ENCODE data around the gene IVD.
A peak's percentile ranks its signal among the peaks of the same experiment; 100 is the strongest.

IVD gene

GRCh38 chr15:40364251-40364650, 41.3 kb upstream of the IVD start:
- FAIRE-seq = peak; percentile 13
- no peak for DNase-seq (ENCODE audit: insufficient read length, low spot score)
- TF ChIP-seq POLR2AphosphoS5 (IDR thresholded peaks at IDR 0.05; ENCODE audit: low read depth, low read length) = no peak
- no peak for TF ChIP-seq POLR2A (IDR thresholded peaks at IDR 0.05; ENCODE audit: low read depth, low read length)
- no peak for TF ChIP-seq TAF1 (IDR thresholded peaks at IDR 0.05; ENCODE audit: low read depth, low read length)
- TF ChIP-seq PAX5 (IDR thresholded peaks at IDR 0.05; ENCODE audit: insufficient read depth, low read length, severe bottlenecking) = no peak
- TF ChIP-seq SPI1 (IDR thresholded peaks at IDR 0.05; ENCODE audit: low read depth, low read length) = no peak
- TF ChIP-seq POU2F2 (IDR thresholded peaks at IDR 0.05; ENCODE audit: low read depth, low read length) = no peak

GRCh38 chr15:40365016-40365415, 40.6 kb upstream of the IVD start:
- no peak for DNase-seq (ENCODE audit: insufficient read length, low spot score)
- no peak for TF ChIP-seq PAX5 (IDR thresholded peaks at IDR 0.05; ENCODE audit: insufficient read depth, low read length, severe bottlenecking)
- no peak for TF ChIP-seq POU2F2 (IDR thresholded peaks at IDR 0.05; ENCODE audit: low read depth, low read length)
- no peak for TF ChIP-seq TAF1 (IDR thresholded peaks at IDR 0.05; ENCODE audit: low read depth, low read length)
- no peak for TF ChIP-seq POLR2AphosphoS5 (IDR thresholded peaks at IDR 0.05; ENCODE audit: low read depth, low read length)
- no peak for TF ChIP-seq POLR2A (IDR thresholded peaks at IDR 0.05; ENCODE audit: low read depth, low read length)
- TF ChIP-seq SPI1 (IDR thresholded peaks at IDR 0.05; ENCODE audit: low read depth, low read length) = no peak
- FAIRE-seq = no peak

- DNase-seq (ENCODE audit: insufficient read length, low spot score) (no peak), FAIRE-seq (no peak)
- TF ChIP-seq POU2F2 (IDR thresholded peaks at IDR 0.05; ENCODE audit: low read depth, low read length) (no peak), SPI1 (IDR thresholded peaks at IDR 0.05; ENCODE audit: low read depth, low read length) (no peak), PAX5 (IDR thresholded peaks at IDR 0.05; ENCODE audit: insufficient read depth, low read length, severe bottlenecking) (no peak), TAF1 (IDR thresholded peaks at IDR 0.05; ENCODE audit: low read depth, low read length) (no peak), POLR2AphosphoS5 (IDR thresholded peaks at IDR 0.05; ENCODE audit: low read depth, low read length) (no peak), POLR2A (IDR thresholded peaks at IDR 0.05; ENCODE audit: low read depth, low read length) (no peak)
Measured at GRCh38 chr15:40365624-40366456, 39.8 kb upstream of the IVD start.

GRCh38 chr15:40366457-40367370, 38.9 kb upstream of the IVD start:
- no peak for TF ChIP-seq POLR2AphosphoS5 (IDR thresholded peaks at IDR 0.05; ENCODE audit: low read depth, low read length)
- TF ChIP-seq POLR2A (IDR thresholded peaks at IDR 0.05; ENCODE audit: low read depth, low read length) = no peak
- no peak for TF ChIP-seq PAX5 (IDR thresholded peaks at IDR 0.05; ENCODE audit: insufficient read depth, low read length, severe bottlenecking)
- TF ChIP-seq TAF1 (IDR thresholded peaks at IDR 0.05; ENCODE audit: low read depth, low read length) = no peak
- TF ChIP-seq POU2F2 (IDR thresholded peaks at IDR 0.05; ENCODE audit: low read depth, low read length) = no peak
- TF ChIP-seq SPI1 (IDR thresholded peaks at IDR 0.05; ENCODE audit: low read depth, low read length) = no peak
- DNase-seq (ENCODE audit: insufficient read length, low spot score) (no peak), FAIRE-seq (no peak)

- DNase-seq (ENCODE audit: insufficient read length, low spot score) = no peak
- TF ChIP-seq POLR2A (IDR thresholded peaks at IDR 0.05; ENCODE audit: low read depth, low read length) (no peak), POLR2AphosphoS5 (IDR thresholded peaks at IDR 0.05; ENCODE audit: low read depth, low read length) (no peak), POU2F2 (IDR thresholded peaks at IDR 0.05; ENCODE audit: low read depth, low read length) (no peak), SPI1 (IDR thresholded peaks at IDR 0.05; ENCODE audit: low read depth, low read length) (no peak), PAX5 (IDR thresholded peaks at IDR 0.05; ENCODE audit: insufficient read depth, low read length, severe bottlenecking) (no peak), TAF1 (IDR thresholded peaks at IDR 0.05; ENCODE audit: low read depth, low read length) (no peak)
- no peak for FAIRE-seq
Measured at GRCh38 chr15:40367371-40367685, 38.3 kb upstream of the IVD start.

- FAIRE-seq = peak; percentile 99
- DNase-seq (ENCODE audit: insufficient read length, low spot score) = peak; percentile 94
- TF ChIP-seq PAX5 (IDR thresholded peaks at IDR 0.05; ENCODE audit: insufficient read depth, low read length, severe bottlenecking) (no peak), TAF1 (IDR thresholded peaks at IDR 0.05; ENCODE audit: low read depth, low read length) (no peak), POLR2A (IDR thresholded peaks at IDR 0.05; ENCODE audit: low read depth, low read length) (no peak), POLR2AphosphoS5 (IDR thresholded peaks at IDR 0.05; ENCODE audit: low read depth, low read length) (no peak), POU2F2 (IDR thresholded peaks at IDR 0.05; ENCODE audit: low read depth, low read length) (no peak), SPI1 (IDR thresholded peaks at IDR 0.05; ENCODE audit: low read depth, low read length) (no peak)
Measured at GRCh38 chr15:40367686-40368611, 37.6 kb upstream of the IVD start.

- FAIRE-seq = no peak
- TF ChIP-seq SPI1 (IDR thresholded peaks at IDR 0.05; ENCODE audit: low read depth, low read length) (no peak), POLR2AphosphoS5 (IDR thresholded peaks at IDR 0.05; ENCODE audit: low read depth, low read length) (no peak), TAF1 (IDR thresholded peaks at IDR 0.05; ENCODE audit: low read depth, low read length) (no peak), POU2F2 (IDR thresholded peaks at IDR 0.05; ENCODE audit: low read depth, low read length) (no peak), POLR2A (IDR thresholded peaks at IDR 0.05; ENCODE audit: low read depth, low read length) (no peak), PAX5 (IDR thresholded peaks at IDR 0.05; ENCODE audit: insufficient read depth, low read length, severe bottlenecking) (no peak)
- no peak for DNase-seq (ENCODE audit: insufficient read length, low spot score)
Measured at GRCh38 chr15:40368719-40369473, 36.7 kb upstream of the IVD start.

GRCh38 chr15:40369474-40369869, 36.1 kb upstream of the IVD start:
- TF ChIP-seq SPI1 (IDR thresholded peaks at IDR 0.05; ENCODE audit: low read depth, low read length) (no peak), PAX5 (IDR thresholded peaks at IDR 0.05; ENCODE audit: insufficient read depth, low read length, severe bottlenecking) (no peak)
- FAIRE-seq = no peak

More at GRCh38 chr15:40369474-40369869, 36.1 kb upstream of the IVD start:
- no peak for DNase-seq (ENCODE audit: insufficient read length, low spot score)

All from GM12891 (cell line).